Testis (tissue), 3 donors: Measurements from ENCODE around the gene LRRK1. TPM values are rescaled to one million over a fixed set of nuclear protein-coding genes. Genes with fewer than 3 reads are reported as not detected.

ENCODE experiments used
- DNase-seq: peaks from one replicate; pipeline ENCODE4 v3.0.0-alpha.2; 2019
- H3K27ac ChIP-seq, 2 donors: fragments of 200-600 bp; sonication (generic); one replicate each; pipeline ENCODE4 v1.5.1; 2019
- H3K27me3 ChIP-seq: fragments of 200-600 bp; sonication (generic); one replicate; pipeline ENCODE4 v1.5.1; 2019
- H3K36me3 ChIP-seq: fragments of 200-600 bp; sonication (generic); one replicate; pipeline ENCODE4 v1.5.1; 2017; ENCODE audit warnings: low read depth; ENCODE audit errors: missing control alignments
- H3K4me1 ChIP-seq: fragments of 200-600 bp; sonication (generic); one replicate; pipeline ENCODE4 v1.5.1; 2019
- H3K4me3 ChIP-seq, 2 donors: fragments of 200-600 bp; sonication (generic); one replicate each; pipeline ENCODE4 v1.5.1; 2017 to 2019
- H3K9me3 ChIP-seq: fragments of 200-600 bp; sonication (generic); one replicate; pipeline ENCODE4 v1.5.1; 2017
- CTCF ChIP-seq, 3 experiments: fragments of 450-650 bp in 2 of 3; fragments of 200-600 bp in 1 of 3; sonication (generic) in 1 of 3; IDR thresholded peaks; one replicate each; pipeline ENCODE4 v1.5.1; 2016 to 2019; ENCODE audit warnings: antibody characterized with exemption in 3 of 3, mild to moderate bottlenecking in 2 of 3, moderate library complexity in 1 of 3
- POLR2A ChIP-seq: fragments of 450-650 bp; IDR thresholded peaks from one replicate; pipeline ENCODE4 v1.6.1; 2017; ENCODE audit warnings: antibody characterized with exemption, mild to moderate bottlenecking, moderate library complexity
- WGBS, 2 donors: methylation state at CpG; one replicate each; pipeline ENCODE4 v1.1.5; 2018; 5-methylcytosine and 5-hydroxymethylcytosine counted together
- intact Hi-C: fragments of 100-400 bp; cut with DNase I; formaldehyde crosslinking; loops from one replicate; pipeline ENCODE4 v1.15.1; 2023; ENCODE audit warnings: low total_unique reads
- polyA plus RNA-seq: library from polyadenylated mRNA; stranded (reverse); fragments of 350-450 nt; fragmentation: Illumina TruSeq; extraction: RNeasy Lipid Tissue Mini Kit (QIAGEN cat#74804); gene quantifications from one replicate; pipeline ENCODE4 v1.2.3, GENCODE V29; 2014; ENCODE audit warnings: low read depth, low replicate concordance; ENCODE audit not compliant: insufficient read depth
- total RNA-seq, 2 donors: library from RNA; depleted of rRNA; stranded (reverse); fragments of >200 nt; gene quantifications; one replicate each; pipeline ENCODE4 v1.2.3, GENCODE V29; 2016

Gene LRRK1
- total and polyA plus RNA-seq, 3 donors from 2014 or later: 18.8 to 24.6 (median 23.0) TPM

GRCh38 chr15:101086394-101087171, 167.4 kb downstream of the LRRK1 start:
- WGBS, 2 donors: 72 to 78% methylated on average over 39 to 46 of the region's 48 CpGs
- H3K27me3 ChIP-seq: no peaks in the 10 kb centered on the region
- peak; percentile 50 for DNase-seq
- no peaks in the 10 kb centered on the region for H3K36me3 ChIP-seq
- intact Hi-C loops: loop anchor here (10.0 kb wide), 2 partner anchors 72 to 168 kb away; partner anchors contain the start of gene CHSY1
- peak overlapping the region in 1 of 2 donors; percentile 44 for H3K27ac ChIP-seq
- no peaks in the 10 kb centered on the region for H3K9me3 ChIP-seq
- peak overlapping the region; percentile 41 to 59 for H3K4me3 ChIP-seq
- no peak for TF ChIP-seq CTCF (IDR thresholded peaks at IDR 0.05)
- TF ChIP-seq POLR2A: no peak
- H3K4me1 ChIP-seq: peaks cover 38% of the 10 kb centered on the region

DNA sequence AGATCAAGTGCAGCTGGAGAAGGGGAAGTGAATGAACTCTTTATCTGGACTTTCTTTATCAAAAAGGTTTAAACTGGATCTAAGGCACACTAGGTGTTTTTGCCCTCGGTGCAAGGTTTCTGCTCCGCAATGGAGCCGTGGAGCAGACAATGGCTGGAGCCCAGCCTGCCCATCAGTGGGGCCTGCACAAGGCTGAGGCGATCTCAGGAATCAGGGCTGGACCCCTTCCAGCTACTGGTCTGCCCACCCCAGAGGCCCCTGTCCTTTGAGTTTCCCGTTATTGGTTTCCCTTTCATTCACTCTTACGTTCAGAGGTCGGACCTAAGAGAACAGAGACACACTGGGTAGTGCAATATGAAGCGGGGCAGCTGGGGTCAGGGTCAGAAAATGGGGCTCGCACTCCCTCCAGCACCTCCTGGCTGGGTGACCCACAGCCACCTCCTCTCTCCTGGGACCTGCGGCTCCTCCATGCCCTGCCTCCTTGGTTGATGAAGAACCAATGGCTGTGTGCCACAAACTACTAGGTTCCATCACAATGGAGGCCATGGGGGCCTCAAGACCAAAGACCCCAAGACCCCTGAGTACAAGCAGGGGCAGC, 168.1 kb downstream of the LRRK1 start:
- Histone ChIP-seq H3K4me3 (no peak overlapping the region), H3K4me1 (peaks cover 45% of the 10 kb centered on the region), H3K36me3 (no peaks in the 10 kb centered on the region), H3K27me3 (no peaks in the 10 kb centered on the region), H3K9me3 (no peaks in the 10 kb centered on the region), H3K27ac (no peak overlapping the region)
- WGBS, 2 donors: 70 to 76% methylated on average over 10 of the region's 10 CpGs
- no peak for DNase-seq
- TF ChIP-seq CTCF (IDR thresholded peaks at IDR 0.05): no peak
- no peak for TF ChIP-seq POLR2A
- intact Hi-C loops: loop anchor here (10.0 kb wide), 2 partner anchors 72 to 168 kb away; partner anchors contain the start of gene CHSY1

GRCh38 chr15:101088271-101088670, 169.1 kb downstream of the LRRK1 start:
- peak overlapping the region; percentile 22 to 75 for H3K27ac ChIP-seq
- 62 to 66% methylated on average over 4 to 6 of the region's 6 CpGs for WGBS, 2 donors
- H3K9me3 ChIP-seq: no peaks in the 10 kb centered on the region
- no peak overlapping the region for H3K4me3 ChIP-seq
- TF ChIP-seq POLR2A (no peak), CTCF (IDR thresholded peaks at IDR 0.05) (no peak)
- H3K27me3 ChIP-seq: no peaks in the 10 kb centered on the region
- DNase-seq: no peak
- peaks cover 49% of the 10 kb centered on the region for H3K4me1 ChIP-seq
- no peaks in the 10 kb centered on the region for H3K36me3 ChIP-seq
- intact Hi-C loops: loop anchor here (10.0 kb wide), 2 partner anchors 73 to 167 kb away; partner anchors contain the start of gene CHSY1

DNA sequence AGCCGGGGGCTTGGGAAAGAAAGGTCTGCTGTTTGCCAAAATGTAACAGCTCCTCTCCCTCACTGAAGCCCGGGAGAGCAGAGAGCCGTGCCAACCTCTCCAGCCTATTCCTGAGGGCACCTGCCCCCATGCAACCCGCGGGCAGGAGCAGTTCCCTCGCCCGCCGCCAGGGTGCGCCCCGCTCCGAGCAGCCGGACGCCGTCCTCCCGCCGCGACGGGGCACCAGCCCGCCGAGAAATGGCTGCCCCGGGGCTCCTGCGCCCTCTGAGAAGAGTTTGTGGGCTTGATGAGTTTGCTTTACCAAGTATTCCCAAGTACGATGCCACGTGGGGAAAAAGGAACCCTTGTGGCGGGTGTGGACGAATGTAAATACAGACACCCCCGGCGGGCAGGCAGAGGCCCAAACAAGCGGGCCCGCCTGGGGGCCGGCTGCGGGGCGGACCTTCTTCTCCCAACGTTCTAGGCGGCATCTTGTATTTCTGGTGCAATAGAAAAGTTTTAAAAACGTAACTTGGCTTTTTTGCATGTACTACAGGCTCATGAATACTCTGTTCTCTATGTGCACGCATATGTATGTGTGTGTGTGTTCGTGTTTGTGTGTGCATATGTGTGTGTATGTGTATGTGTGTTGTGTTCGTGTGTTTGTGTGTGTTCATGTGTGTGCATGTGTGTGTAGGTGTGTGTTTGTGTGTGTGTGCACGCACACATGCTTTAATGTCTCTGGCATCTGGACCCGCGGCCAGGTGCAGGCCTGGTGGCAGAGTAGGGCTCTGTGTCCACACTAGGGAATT, 169.8 kb downstream of the LRRK1 start:
- Histone ChIP-seq H3K27ac (peak overlapping the region; percentile 22 to 75), H3K9me3 (no peaks in the 10 kb centered on the region), H3K4me3 (peak overlapping the region; percentile 27 to 41), H3K27me3 (no peaks in the 10 kb centered on the region), H3K36me3 (no peaks in the 10 kb centered on the region), H3K4me1 (peaks cover 49% of the 10 kb centered on the region)
- 17 to 47% methylated on average over 22 to 42 of the region's 42 CpGs for WGBS, 2 donors
- DNase-seq: peak; percentile 82
- intact Hi-C loops: loop anchor here (10.0 kb wide), 2 partner anchors 74 to 166 kb away; partner anchors contain the start of gene CHSY1
- TF ChIP-seq CTCF (IDR thresholded peaks at IDR 0.05): peak; percentile 98 to 100 (median 99)
- no peak for TF ChIP-seq POLR2A
